DLD1 (cell line): ENCODE results near the gene ARF5.

Experiments
- in situ Hi-C: cut with HindIII; loops from 2 replicates; pipeline ENCODE4 v1.10.0; 2017; ENCODE audit warnings: low sequenced_read_pairs

Gene ARF5

DNA sequence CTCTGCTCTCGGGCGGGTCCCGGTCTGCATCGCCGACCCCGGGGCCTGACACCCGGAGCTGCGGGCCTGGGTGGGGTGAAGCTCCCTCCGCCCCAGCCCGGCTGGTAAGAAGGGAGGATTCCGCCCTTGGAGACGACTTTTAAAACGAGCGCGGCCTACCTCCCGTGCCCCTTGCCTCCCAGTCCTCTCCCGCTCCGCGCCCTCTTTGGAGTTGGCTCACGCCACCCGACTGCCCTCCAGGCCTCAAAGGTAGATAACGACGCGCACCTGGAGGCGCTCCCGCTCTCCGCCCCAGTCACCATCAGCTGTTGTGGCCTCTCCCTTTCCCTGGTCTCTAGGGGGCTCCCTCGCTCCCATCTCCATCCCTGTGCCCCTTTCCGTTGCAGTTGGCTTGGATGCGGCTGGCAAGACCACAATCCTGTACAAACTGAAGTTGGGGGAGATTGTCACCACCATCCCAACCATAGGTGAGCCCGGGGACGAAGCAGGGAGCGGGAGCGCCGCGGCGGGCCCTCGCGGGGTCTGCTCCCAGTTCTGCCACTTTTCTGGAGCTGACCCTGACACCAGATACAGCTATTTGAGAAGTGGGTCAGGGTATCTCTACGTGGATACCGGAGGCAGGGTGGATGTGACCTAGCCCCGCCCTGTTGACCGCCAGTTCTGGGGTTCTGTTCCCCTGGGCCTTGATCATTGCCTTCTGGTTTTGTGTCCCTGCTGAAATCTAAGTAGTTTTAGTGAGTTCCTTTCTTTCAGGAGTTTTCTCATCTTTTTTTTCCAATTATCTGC is 679 bp downstream of the ARF5 start:
- in situ Hi-C loops = no loop called here

DNA sequence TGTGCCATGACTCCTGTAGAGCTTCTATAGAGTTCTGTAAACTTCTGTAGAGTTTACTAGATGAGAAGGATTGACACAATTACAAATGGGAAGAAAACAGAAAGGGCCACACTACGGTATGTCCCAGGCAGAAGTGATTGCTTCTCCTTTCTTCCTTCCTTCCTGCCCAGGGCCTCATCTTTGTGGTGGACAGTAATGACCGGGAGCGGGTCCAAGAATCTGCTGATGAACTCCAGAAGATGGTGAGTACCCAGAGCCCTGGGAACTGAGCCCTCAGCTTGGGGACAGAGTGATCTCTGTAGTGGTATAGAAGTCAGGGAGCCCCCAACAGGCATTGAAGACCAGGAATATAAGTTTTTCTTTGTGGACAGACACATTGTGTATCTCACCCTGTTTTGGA is 1.7 kb downstream of the ARF5 start:
- in situ Hi-C loops = no loop called here

DNA sequence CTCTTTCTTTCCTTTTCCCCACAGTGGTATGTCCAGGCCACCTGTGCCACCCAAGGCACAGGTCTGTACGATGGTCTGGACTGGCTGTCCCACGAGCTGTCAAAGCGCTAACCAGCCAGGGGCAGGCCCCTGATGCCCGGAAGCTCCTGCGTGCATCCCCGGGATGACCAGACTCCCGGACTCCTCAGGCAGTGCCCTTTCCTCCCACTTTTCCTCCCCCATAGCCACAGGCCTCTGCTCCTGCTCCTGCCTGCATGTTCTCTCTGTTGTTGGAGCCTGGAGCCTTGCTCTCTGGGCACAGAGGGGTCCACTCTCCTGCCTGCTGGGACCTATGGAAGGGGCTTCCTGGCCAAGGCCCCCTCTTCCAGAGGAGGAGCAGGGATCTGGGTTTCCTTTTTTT is 3.0 kb downstream of the ARF5 start:
- in situ Hi-C loops = no loop called here

DNA sequence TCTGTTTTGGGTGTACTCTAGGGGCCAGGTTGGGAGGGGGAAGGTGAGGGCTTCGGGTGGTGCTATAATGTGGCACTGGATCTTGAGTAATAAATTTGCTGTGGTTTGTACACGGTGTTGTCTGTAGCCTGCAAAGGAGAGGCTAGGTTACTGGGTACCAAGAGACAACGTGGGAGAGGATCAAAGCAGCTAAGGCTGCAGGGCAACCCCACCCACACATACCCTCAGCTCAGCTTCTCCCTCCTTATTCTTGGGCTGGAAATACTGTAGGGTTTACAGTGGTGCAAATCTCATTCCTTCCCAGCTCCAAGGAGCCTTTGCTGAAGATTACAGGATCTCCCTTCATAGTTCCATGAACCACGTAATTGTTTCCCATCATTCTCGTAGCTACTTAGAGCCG is 3.4 kb downstream of the ARF5 start:
- in situ Hi-C loops = no loop called here

DNA sequence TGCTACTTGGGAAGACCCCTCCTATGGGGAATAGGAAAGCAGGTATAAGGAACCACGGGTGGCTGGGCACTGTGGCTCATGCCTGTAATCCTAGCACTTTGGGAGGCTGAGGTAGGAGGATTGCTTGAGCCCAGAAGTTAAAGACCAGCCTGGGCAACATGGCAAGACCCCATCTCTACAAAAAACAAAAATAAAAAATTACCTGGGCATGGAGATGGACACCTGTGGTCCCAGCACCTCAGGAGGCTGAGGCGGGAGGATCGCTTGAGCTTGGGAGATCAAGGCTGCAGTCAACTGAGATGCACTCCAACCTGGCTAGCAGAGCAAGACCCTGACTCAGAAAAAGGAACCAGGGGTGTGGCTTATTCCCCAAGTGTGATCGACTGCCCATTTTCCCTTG is 4.3 kb downstream of the ARF5 start:
- in situ Hi-C loops = no loop called here

DNA sequence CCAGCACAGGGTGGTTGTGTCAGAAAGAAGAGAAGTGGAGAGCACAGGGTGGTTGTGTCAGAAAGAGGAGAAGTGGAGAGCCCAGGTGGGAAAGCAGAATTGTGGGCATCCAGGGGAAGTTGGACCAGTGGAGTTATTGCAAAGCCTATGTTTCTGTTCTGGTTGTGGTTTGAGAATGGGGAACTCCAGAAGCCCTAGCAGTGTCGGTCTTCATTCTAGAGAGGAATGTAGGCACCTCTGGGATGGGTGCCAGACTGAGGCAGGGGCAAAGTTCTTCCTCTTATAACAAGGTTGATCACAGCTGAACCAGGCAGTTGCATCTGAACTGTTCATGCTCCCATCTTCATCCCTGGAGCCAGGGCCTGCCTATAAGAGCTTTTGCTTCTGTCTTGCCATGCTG is 6.3 kb downstream of the ARF5 start:
- in situ Hi-C loops = no loop called here

DNA sequence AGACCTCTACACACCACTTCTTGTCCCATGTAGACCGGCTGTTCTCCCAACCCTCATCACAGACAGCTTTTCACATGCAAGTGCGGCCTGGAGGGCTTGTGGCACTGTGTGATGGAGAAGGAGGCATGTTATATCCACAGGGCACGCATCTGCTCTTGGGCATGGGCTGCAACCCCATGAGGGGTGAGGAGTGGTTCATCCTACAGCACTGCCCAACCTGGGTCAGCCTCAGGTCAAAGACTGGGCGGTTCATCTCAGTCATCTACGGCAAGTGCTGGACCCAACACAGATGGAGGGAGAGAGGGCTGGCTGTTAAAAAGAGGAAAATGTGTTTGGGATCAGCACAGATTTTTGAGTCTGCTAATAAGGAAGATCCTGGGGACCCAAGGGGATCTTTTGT is 7.5 kb downstream of the ARF5 start:
- in situ Hi-C loops = no loop called here

DNA sequence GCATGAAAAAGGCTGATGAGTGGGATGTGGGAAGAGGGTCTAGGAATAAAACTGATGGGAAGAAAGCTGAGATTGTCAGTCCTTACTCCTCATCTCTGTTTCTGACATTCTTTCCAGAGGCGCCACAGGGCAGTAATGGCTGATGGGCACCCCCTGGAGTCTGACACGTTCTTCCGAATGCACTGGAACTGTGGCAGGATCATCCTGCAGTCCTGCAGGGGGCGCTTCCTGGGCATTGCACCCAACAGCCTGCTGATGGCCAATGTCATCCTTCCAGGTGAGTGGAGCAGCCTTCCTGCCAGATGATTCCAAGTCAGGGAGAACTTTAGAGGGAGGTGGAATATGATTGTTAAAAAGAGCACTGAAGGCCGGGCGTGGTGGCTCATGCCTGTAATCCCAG is 10.1 kb downstream of the ARF5 start:
- in situ Hi-C loops = no loop called here

DNA sequence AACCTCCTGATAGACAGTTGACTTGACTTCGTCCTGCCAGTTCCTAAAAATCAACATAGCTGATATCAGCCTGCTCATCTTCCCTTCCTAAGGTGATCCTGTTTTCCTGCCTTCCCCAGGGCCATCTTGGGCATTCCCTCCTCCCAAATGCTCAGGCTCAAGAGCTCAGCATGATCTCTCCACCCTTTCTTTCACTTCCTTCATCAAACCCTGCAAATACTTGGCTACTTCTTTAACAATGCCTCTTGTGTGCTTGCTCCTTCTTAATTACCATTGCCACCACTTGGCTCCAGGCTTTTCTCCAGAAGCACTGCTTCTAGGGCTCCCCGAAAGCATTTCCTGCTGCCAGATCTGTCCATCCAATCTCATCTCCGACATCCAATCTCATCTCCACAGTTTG is 12.7 kb downstream of the ARF5 start:
- in situ Hi-C loops = no loop called here

DNA sequence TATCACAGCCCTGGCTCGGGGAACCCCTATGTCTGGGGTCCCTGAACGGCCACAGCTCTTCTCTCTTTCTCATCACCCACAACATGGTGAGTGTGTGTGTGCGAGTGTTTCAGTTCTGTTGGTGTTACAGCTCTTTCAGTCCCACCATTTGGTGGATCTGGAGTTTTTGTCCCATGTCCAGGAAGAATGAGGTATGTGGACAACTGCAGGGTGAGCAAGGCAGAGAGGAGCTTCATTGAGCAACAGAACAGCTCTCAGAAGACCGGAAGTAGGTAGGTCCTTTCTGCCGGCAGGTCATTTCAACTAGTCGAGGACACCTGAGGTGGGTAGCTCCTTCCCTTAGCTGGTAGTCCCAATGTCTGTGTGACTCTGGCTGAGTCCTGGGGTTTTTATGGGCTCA is 20.2 kb downstream of the ARF5 start:
- in situ Hi-C loops = no loop called here

DNA sequence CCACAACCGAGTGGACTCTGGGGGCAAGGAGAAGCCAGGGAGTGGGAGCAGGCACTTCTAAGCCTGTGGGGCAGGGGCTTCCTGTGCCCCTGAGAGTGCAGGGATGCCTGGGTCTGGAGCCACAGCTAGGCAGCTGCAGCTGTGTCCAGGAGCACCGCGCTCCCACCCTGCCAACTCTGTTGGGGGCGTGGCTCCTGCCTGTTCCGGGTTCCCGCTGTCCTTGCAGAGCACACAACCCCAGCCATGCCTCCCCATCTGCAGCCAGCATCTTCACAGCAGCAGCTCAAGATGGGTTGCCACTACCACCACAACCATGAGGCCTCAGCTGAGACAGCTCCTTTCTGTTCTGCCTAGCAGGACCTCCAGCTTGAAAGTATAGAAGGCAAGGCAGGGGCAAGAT is 21.1 kb downstream of the ARF5 start:
- in situ Hi-C loops = no loop called here

DNA sequence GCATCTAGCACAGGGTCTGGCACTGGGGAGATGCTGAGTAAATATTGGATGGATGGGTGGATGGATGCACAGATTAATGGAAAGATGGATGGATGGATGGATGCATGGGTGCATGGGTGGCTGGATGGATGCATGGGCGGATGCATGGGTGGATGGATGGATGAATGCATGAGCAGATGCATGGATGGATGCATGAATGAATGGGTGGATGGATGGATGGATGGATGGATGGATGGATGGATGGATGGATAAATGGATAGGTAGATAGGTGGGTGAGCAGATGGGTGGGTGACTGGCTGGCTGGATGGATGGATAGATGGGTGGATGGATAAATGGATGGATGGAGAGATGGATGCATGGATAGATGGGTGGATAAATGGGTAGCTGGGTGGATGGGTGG is 24.1 kb downstream of the ARF5 start:
- in situ Hi-C loops = no loop called here

DNA sequence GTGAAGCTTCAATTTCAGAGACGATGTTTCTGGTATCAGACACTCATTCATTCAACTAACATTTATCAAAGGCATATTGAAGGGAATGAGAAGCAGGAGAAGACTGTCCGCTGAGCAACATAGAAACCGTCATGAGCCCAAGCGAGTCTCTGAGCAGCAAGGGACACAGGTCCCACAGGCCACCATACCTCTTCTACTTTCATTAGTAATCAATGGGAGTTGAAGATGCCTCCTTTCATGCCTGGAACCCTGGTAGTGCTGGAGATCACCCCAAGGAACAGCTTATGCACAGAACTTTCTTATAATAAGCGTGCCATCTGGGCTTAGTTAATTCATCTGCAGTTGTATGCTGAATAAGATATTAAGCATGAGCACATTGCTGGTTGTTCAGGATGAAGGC is 28.5 kb downstream of the ARF5 start:
- in situ Hi-C loops = no loop called here

DNA sequence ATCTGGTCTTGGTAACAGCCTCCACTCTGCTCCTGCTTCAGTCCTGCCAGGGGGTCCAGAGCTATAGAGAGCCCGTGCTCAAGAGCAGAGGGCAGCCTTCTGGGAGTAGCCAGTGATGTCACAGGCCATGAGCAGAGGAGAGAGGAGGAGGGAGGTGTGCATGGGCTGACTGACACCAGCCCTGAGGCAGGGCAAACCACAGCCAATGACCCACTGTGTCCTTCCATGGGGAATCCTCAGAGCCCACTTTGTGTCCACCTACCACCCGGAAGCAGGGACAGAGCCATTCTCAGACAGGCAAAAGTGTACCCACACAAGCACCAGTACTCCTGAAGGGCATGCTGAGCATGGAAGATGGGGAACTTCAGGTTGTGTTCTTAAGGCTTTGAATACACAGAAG is 29.8 kb downstream of the ARF5 start, which contains the start of gene PAX4:
TSS of gene PAX4 (minus strand) at position 101 of the 400 bp plus-strand sequence. CDS start 2,214 bp downstream, outside the sequence.
- in situ Hi-C loops = no loop called here

DNA sequence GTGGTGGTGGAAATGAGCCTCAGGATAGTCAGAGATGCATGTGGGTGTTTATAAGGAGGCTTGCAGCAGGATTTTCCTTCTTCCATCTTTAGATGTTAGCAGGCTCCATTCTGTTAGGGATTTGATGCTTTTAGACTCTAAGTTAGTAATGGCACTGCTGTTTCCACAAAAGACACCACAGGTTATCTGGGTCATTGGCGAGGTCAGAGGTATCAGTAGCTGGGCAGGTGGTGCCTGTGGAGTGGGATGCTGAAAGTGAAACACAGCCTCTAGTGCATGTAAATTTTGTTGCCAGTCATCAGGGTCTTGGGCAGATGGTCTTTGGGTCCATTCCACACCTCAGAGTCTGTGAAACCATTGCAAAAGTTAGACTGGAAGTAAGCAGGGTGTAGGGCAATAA is 30.6 kb downstream of the ARF5 start:
- in situ Hi-C loops = no loop called here

DNA sequence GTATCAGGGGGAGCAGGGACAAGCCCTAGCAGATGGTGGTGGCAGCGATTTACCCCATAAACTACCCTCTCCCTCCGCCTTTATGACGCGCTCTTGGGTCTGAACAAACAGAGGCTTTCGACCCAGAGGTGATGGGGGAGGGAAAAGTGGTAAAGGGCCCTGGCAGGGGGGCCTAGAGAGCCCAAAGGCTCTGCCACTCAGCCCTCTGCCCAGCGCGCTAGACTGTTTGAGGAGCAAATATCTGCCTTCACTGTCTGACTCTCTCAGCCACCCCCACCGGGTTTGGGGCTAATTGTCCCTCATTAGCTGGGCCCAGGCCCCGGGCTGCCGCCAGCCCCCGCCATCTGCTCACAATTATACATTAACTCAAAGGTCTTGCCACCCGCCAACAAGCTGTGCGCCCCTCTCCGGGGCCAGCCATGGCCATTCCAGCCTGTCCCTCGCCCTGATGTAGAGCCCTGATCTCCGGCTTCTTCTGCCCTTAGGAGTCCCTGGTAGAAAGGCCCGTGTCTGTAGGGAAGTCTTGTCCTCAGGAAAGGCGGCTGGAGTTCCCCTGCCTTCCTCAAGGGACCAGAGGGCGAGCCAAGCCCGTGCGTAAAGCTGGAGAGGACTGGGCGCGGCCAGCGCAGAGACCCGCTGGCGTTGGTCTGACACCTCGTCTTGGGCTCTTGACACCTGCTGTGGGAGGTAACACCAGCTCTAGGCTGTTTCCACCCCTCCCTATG is 31.6 kb downstream of the ARF5 start:
- in situ Hi-C loops = no loop called here

DNA sequence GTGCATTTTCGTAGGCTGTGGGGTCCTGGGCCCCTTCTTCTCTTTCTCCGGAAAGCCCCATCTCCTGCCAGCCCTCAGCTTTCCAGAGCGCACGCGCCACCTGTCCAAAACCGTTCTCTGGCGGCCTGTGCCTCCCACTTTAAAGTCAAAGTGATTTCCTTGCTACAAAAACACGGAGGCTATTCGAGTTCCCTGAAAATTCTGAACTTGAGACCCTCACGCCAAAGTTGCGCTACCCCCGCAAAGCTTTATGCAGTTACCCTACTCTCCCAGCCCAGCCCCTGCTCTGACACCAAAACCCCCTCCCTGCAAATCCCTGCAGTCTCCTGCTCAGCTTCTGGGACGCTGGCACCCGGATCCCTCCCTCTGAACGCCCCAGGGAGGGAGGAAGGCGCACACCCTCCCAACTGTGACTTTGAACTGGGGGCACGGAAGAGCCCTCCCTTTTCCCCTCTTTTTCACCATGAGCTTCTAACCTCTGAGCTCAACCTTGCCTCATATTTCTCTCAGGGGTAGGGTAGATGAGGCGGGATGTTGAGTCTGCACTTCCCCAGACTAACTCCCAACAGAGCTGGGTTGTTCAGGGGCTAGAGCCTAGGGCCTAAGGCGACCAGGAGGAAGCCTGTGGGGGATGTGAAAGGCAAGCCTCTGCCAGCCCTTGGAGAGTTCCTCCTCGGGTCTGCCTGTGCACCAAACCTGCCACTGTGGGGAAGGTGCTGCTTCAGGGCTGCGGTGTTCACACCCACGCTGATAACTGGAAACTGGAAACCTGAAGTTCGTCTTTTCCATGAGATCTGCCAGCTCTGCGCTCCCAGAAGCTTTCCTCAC is 32.4 kb downstream of the ARF5 start:
- in situ Hi-C loops = no loop called here

DNA sequence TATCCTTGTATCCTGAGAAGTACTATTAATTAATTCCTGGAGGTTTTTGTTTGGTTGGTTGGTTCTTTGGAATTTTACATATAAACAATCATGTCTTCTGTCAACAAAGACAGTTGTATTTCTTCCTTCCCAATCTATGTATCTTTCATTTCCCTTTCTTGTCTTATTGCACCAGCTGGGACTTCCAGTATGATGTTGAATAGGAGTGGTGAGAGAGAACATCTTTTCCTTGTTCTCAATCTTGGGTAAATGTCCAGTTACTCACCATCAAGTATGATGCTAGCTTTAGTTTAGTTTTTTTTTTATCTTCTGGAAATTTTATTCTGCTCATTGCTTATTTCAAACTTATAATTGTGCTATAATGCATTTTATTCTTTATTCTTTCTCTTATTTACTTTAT is 37.1 kb downstream of the ARF5 start:
- in situ Hi-C loops = no loop called here

DNA sequence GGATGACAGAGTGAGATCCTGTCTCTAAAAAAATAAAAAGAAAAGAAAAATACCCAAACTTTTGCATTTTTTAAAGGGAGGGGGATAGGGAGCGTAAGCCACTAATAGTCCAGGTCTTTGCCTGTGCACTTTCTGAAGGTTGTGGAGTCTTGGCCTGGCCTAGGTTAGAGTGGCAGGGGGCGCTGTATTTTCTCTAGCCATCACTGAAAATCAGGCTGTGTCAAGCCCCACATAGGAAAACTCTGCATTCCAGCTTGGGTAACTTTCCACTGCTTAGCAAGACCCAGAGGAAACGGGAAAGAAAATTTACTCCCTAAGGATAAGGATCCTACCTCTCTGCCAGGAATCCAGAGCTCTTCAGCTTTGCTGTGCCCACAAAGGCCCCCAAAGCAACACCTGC is 40.2 kb downstream of the ARF5 start:
- in situ Hi-C loops = no loop called here

DNA sequence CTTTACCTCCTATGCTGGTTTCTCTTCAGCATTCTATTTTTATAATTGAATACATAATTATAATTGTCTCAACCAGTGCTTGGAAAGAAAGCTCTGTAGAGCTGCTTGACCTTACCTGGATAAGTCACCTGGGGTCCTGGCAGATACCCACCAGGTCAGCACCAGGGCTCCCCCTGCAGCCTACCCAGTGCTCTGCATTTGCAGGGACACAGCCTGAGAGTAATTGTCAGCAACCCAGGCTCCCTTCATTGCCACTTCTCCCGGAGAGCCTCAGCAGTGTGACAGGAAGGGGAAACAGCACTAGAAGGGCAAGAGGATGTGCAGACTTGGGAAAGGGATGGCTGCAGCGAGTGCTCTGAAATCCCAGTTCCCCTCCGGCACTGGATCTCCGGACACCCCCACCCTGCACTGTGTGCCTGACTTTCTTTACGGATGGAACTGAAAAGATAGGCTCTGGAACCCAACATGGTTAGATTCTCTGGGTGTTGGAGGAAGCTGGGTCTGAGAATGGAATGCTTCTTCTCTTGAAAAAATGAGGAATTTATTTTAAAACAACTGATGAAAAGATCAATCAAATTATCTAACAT is 41.1 kb downstream of the ARF5 start:
- in situ Hi-C loops = no loop called here

DNA sequence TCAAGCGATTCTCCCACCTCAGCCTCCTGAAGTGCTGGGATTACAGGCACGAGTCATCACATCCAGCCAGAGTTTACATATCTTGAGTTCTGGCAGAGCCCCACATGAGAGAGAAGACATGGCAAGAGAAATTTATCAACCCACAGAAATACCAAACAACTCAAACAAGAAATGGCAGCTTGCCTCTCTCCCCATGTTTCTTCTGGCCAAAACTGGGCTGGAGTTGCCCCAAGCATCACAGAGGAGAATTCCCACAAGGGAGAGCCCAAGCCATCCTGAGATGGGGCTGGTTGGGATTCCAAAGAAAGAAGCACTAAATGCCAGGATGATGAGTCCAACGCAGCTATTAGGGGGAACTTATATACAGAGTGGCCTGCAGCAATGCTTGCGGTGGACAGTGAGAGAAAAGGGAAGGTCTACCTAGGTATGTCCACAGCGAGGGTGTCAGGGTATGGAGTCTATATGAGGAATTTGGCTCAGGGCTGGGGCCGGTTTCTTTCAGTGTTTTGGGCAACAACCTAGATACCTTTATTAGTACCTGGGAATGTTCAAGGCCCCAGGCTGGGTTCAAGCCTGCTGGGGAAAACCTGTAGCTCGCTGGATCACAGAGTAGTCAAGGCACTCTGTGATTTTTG is 44.2 kb downstream of the ARF5 start:
- in situ Hi-C loops = no loop called here
